ENCODE results near the gene PER1.

PER1 gene

DNA sequence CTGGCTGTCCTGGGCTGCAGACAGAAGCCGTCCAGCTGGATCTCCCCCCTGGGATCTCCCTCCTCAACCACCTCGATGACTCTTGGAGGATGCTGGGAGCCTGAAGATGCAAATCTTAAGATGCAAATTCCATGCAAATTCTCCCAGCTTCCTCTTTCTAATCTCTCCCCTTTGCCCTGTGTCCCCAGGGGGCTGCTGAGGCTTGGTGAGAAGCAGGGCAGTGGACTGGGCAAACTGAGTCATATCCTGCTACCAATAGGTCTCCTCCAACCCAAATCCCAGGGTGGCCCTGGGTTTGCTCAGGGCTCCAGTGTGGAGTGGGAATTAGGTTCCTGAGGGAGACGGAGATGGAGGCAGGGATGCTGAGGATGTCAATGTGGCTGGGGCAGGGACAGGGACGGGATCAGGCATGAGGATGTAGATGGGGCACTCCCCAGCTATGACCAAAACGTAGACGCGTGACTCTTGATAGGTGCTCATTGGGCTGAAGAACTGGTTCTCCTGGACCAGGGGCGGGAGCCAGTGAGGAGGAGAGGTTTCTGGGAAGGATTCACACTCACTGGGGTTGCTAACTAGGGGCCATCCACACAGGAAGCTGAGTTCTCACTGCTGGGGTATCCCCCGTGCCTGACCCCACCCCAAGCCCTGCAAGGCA is 61.0 kb downstream of the PER1 start:
- Histone ChIP-seq H3K36me3 (ENCODE audit: control insufficient read depth, insufficient read depth, low read length) (no peaks in the 10 kb centered on the region), H3K4me1 (ENCODE audit: control insufficient read depth, insufficient read depth, low read length, poor library complexity, severe bottlenecking) (peaks cover 8% of the 10 kb centered on the region), H3K27me3 (replicated peaks; ENCODE audit: control insufficient read depth, insufficient read depth, low read length, poor library complexity, severe bottlenecking) (no peaks in the 10 kb centered on the region), H3K9me3 (ENCODE audit: control insufficient read depth, low read length) (no peaks in the 10 kb centered on the region), H3K4me3 (ENCODE audit: insufficient read depth, low read depth, low read length, poor library complexity, severe bottlenecking) (no peak overlapping the region), H3K27ac (ENCODE audit: insufficient read depth, low read length, poor library complexity, severe bottlenecking) (no peak overlapping the region)
- DNase-seq, result no peak

Measured in effector memory CD4-positive, alpha-beta T cell (primary cell).